ENCODE data around the gene C6orf132. TPM values are rescaled to one million over a fixed set of nuclear protein-coding genes. Genes with fewer than 3 reads are reported as not detected.
A peak's percentile ranks its signal among the peaks of the same experiment; 100 is the strongest.

Gene C6orf132
- total and polyA plus RNA-seq, 2 experiments from 2014 or later, result 22.2 to 40.9 TPM

- TF ChIP-seq STAT1 (IDR thresholded peaks at IDR 0.05; ENCODE audit: unreplicated experiment) (no peak), JUNB (IDR thresholded peaks at IDR 0.05; ENCODE audit: unreplicated experiment) (no peak), ZNF114 (CRISPR knock-in tag; IDR thresholded peaks at IDR 0.05) (no peak), CREB1 (CRISPR knock-in tag; IDR thresholded peaks at IDR 0.05; ENCODE audit: low read depth) (no peak), NANOG (IDR thresholded peaks at IDR 0.05; ENCODE audit: borderline replicate concordance) (no peak), ZNF331 (CRISPR knock-in tag; IDR thresholded peaks at IDR 0.05; ENCODE audit: low read depth) (no peak), POLR2AphosphoS5 (IDR thresholded peaks at IDR 0.05; ENCODE audit: low read depth) (no peak), ETS1 (IDR thresholded peaks at IDR 0.05) (no peak), EZH2phosphoT487 (IDR thresholded peaks at IDR 0.05; ENCODE audit: unreplicated experiment) (no peak), ZNF462 (CRISPR knock-in tag; IDR thresholded peaks at IDR 0.05) (no peak), EZH2 (IDR thresholded peaks at IDR 0.05; ENCODE audit: low read depth, unreplicated experiment) (no peak)
- TF ChIP-seq, protein P1, sequence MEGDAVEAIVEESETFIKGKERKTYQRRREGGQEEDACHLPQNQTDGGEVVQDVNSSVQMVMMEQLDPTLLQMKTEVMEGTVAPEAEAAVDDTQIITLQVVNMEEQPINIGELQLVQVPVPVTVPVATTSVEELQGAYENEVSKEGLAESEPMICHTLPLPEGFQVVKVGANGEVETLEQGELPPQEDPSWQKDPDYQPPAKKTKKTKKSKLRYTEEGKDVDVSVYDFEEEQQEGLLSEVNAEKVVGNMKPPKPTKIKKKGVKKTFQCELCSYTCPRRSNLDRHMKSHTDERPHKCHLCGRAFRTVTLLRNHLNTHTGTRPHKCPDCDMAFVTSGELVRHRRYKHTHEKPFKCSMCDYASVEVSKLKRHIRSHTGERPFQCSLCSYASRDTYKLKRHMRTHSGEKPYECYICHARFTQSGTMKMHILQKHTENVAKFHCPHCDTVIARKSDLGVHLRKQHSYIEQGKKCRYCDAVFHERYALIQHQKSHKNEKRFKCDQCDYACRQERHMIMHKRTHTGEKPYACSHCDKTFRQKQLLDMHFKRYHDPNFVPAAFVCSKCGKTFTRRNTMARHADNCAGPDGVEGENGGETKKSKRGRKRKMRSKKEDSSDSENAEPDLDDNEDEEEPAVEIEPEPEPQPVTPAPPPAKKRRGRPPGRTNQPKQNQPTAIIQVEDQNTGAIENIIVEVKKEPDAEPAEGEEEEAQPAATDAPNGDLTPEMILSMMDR (conservative IDR thresholded peaks at IDR 0.05; ENCODE audit: low read depth in 2 of 2), result no peak
- TF ChIP-seq, protein P2, sequence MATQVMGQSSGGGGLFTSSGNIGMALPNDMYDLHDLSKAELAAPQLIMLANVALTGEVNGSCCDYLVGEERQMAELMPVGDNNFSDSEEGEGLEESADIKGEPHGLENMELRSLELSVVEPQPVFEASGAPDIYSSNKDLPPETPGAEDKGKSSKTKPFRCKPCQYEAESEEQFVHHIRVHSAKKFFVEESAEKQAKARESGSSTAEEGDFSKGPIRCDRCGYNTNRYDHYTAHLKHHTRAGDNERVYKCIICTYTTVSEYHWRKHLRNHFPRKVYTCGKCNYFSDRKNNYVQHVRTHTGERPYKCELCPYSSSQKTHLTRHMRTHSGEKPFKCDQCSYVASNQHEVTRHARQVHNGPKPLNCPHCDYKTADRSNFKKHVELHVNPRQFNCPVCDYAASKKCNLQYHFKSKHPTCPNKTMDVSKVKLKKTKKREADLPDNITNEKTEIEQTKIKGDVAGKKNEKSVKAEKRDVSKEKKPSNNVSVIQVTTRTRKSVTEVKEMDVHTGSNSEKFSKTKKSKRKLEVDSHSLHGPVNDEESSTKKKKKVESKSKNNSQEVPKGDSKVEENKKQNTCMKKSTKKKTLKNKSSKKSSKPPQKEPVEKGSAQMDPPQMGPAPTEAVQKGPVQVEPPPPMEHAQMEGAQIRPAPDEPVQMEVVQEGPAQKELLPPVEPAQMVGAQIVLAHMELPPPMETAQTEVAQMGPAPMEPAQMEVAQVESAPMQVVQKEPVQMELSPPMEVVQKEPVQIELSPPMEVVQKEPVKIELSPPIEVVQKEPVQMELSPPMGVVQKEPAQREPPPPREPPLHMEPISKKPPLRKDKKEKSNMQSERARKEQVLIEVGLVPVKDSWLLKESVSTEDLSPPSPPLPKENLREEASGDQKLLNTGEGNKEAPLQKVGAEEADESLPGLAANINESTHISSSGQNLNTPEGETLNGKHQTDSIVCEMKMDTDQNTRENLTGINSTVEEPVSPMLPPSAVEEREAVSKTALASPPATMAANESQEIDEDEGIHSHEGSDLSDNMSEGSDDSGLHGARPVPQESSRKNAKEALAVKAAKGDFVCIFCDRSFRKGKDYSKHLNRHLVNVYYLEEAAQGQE (IDR thresholded peaks at IDR 0.05; ENCODE audit: unreplicated experiment), result no peak
- H3K27me3 Mint-ChIP-seq (ENCODE audit: insufficient read depth, low read depth, poor library complexity), result peaks cover 25% of the 10 kb centered on the region
- Histone ChIP-seq H3K27me3 (ENCODE audit: insufficient read depth) (no peaks in the 10 kb centered on the region), H3K4me2 (peak overlapping the region; percentile 99), H3F3A (replicated peaks; ENCODE audit: low read depth) (peaks cover 41% of the 10 kb centered on the region), H3K27ac (ENCODE audit: low read depth) (no peak overlapping the region), H3K9me2 (ENCODE audit: insufficient read depth) (no peaks in the 10 kb centered on the region), H2AFZ (no peak overlapping the region), H3K4me1 (ENCODE audit: insufficient read depth) (peaks cover 62% of the 10 kb centered on the region), H4K20me1 (replicated peaks; ENCODE audit: insufficient read depth) (peaks cover 30% of the 10 kb centered on the region), H3K36me3 (ENCODE audit: insufficient read depth) (peaks cover 8% of the 10 kb centered on the region; the same call in 1 of the 2 replicates), H3K79me2 (replicated peaks; ENCODE audit: insufficient read depth) (peaks cover 69% of the 10 kb centered on the region), H3K4me3 (peak overlapping the region; percentile 99)
- DNase-seq (ENCODE audit: low spot score) (no peak), ATAC-seq (no peak)
- H3K36me3 Mint-ChIP-seq (ENCODE audit: low read depth), result peaks cover 15% of the 10 kb centered on the region
- H3K4me3 Mint-ChIP-seq, result peak overlapping the region; percentile 76
- H3K27ac Mint-ChIP-seq, result no peak overlapping the region
- H3K9me3 Mint-ChIP-seq, result no peaks in the 10 kb centered on the region
- peaks cover 66% of the 10 kb centered on the region for H3K4me1 Mint-ChIP-seq
Measured at GRCh38 chr6:42140032-42140431, 2.4 kb downstream of the C6orf132 start.
